ENCODE measurements around the gene DENND1A. TPM values are rescaled to one million over a fixed set of nuclear protein-coding genes. Genes with fewer than 3 reads are reported as not detected.

DENND1A gene
- total RNA-seq, 1 experiment from 2014 or later, result 19.7 TPM

DNA sequence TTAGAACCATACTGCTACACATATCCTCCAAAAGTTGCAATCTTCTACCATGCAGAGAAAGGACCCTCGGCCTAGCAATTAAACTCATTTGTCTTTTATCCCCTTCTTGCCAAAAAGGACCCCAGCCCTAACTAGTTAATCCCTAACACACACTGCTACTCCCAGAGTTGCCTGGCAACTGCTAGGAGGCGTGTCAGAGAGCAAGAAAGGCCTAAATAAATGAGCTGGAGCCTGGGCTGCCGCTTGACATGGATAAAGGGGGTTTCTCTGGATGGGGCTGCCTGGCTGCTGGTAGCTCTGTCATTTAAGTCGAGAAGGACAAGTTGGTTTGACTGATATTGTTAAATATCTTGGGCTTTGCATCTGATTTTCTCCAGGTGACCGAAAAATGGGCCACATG, 379.1 kb downstream of the DENND1A start:
- intact Hi-C loops (cut with micrococcal nuclease; ENCODE audit: unreplicated experiment), result no loop called here
- ATAC-seq, result no peak
- CTCF ChIA-PET, result no interaction called here

DNA sequence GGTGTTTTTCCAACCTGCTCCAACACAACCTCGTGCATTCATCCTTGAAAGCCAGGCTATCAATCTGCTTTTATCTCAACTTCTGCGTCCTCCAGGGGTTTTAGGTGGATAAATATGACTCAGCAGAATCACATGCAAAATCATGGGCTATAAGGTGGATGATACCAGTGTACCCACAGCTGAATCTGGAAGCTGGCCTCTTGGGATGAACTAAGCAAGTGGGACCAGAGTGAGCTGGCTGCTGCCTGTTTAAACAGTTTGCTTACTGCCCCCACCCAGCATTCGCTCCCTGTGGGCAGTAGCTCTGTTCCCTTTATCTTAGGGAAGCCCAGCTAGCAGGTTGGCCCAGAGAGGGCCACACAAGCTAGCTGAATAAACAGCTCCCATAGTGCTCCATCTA, 379.9 kb downstream of the DENND1A start:
- no peaks in the 10 kb centered on the region for H3K36me3 ChIP-seq (ENCODE audit: control insufficient read depth, insufficient read depth, low read length)
- H3K27me3 ChIP-seq (ENCODE audit: control insufficient read depth, insufficient read depth, low read length), result no peaks in the 10 kb centered on the region
- BruUV-seq (replicated peaks), result no TSS peak
- in situ Hi-C loops (cut with HindIII; ENCODE audit: low pct_unique_long_range_greater_than_20kb, low sequenced_read_pairs) (no loop called here), intact Hi-C loops (cut with micrococcal nuclease; ENCODE audit: unreplicated experiment) (no loop called here)
- ATAC-seq, result no peak
- no peak overlapping the region for H3K27ac ChIP-seq (ENCODE audit: low read length)
- H3K4me3 ChIP-seq (ENCODE audit: low read depth in 2 of 2, low read length in 2 of 2), result no peak overlapping the region
- ChIA-PET POLR2A (no interaction called here), CTCF (interaction anchor here (0.5 kb wide), 1 partner anchor 490 kb away, joined by 8 read pairs; no protein-coding TSS in a partner anchor)
- no peaks in the 10 kb centered on the region for H3K4me1 ChIP-seq (ENCODE audit: control insufficient read depth, insufficient read depth, low read length)
- TF ChIP-seq, protein P1, sequence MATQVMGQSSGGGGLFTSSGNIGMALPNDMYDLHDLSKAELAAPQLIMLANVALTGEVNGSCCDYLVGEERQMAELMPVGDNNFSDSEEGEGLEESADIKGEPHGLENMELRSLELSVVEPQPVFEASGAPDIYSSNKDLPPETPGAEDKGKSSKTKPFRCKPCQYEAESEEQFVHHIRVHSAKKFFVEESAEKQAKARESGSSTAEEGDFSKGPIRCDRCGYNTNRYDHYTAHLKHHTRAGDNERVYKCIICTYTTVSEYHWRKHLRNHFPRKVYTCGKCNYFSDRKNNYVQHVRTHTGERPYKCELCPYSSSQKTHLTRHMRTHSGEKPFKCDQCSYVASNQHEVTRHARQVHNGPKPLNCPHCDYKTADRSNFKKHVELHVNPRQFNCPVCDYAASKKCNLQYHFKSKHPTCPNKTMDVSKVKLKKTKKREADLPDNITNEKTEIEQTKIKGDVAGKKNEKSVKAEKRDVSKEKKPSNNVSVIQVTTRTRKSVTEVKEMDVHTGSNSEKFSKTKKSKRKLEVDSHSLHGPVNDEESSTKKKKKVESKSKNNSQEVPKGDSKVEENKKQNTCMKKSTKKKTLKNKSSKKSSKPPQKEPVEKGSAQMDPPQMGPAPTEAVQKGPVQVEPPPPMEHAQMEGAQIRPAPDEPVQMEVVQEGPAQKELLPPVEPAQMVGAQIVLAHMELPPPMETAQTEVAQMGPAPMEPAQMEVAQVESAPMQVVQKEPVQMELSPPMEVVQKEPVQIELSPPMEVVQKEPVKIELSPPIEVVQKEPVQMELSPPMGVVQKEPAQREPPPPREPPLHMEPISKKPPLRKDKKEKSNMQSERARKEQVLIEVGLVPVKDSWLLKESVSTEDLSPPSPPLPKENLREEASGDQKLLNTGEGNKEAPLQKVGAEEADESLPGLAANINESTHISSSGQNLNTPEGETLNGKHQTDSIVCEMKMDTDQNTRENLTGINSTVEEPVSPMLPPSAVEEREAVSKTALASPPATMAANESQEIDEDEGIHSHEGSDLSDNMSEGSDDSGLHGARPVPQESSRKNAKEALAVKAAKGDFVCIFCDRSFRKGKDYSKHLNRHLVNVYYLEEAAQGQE (IDR thresholded peaks at IDR 0.05; ENCODE audit: insufficient read depth in 1 of 2, low read depth in 2 of 2, low read length in 1 of 2), result no peak
- TF ChIP-seq TCF7L2 (IDR thresholded peaks at IDR 0.05; ENCODE audit: low read depth, low read length), result no peak
- TF ChIP-seq POLR2AphosphoS5 (IDR thresholded peaks at IDR 0.05; ENCODE audit: low read depth, low read length), result no peak
- TF ChIP-seq, protein P2, sequence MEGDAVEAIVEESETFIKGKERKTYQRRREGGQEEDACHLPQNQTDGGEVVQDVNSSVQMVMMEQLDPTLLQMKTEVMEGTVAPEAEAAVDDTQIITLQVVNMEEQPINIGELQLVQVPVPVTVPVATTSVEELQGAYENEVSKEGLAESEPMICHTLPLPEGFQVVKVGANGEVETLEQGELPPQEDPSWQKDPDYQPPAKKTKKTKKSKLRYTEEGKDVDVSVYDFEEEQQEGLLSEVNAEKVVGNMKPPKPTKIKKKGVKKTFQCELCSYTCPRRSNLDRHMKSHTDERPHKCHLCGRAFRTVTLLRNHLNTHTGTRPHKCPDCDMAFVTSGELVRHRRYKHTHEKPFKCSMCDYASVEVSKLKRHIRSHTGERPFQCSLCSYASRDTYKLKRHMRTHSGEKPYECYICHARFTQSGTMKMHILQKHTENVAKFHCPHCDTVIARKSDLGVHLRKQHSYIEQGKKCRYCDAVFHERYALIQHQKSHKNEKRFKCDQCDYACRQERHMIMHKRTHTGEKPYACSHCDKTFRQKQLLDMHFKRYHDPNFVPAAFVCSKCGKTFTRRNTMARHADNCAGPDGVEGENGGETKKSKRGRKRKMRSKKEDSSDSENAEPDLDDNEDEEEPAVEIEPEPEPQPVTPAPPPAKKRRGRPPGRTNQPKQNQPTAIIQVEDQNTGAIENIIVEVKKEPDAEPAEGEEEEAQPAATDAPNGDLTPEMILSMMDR (IDR thresholded peaks at IDR 0.05), result no peak
- TF ChIP-seq SIN3A (IDR thresholded peaks at IDR 0.05; ENCODE audit: borderline replicate concordance, insufficient read depth, low read depth, low read length), result no peak
- H3K9me3 ChIP-seq (ENCODE audit: control insufficient read depth, insufficient read depth, low read depth, low read length), result no peaks in the 10 kb centered on the region
- no peak for DNase-seq (ENCODE audit: low read depth, low spot score)

More for the DNA sequence above, 379.1 kb downstream of the DENND1A start:
- no peaks in the 10 kb centered on the region for H3K9me3 ChIP-seq (ENCODE audit: control insufficient read depth, insufficient read depth, low read depth, low read length)
- TF ChIP-seq SIN3A (IDR thresholded peaks at IDR 0.05; ENCODE audit: borderline replicate concordance, insufficient read depth, low read depth, low read length) (no peak), TCF7L2 (IDR thresholded peaks at IDR 0.05; ENCODE audit: low read depth, low read length) (no peak), POLR2AphosphoS5 (IDR thresholded peaks at IDR 0.05; ENCODE audit: low read depth, low read length) (no peak)
- TF ChIP-seq, protein P1 (IDR thresholded peaks at IDR 0.05; ENCODE audit: insufficient read depth in 1 of 2, low read depth in 2 of 2, low read length in 1 of 2), result no peak
- TF ChIP-seq, protein P2 (IDR thresholded peaks at IDR 0.05), result no peak
- POLR2A ChIA-PET, result no interaction called here
- H3K27me3 ChIP-seq (ENCODE audit: control insufficient read depth, insufficient read depth, low read length), result no peaks in the 10 kb centered on the region
- in situ Hi-C loops (cut with HindIII; ENCODE audit: low pct_unique_long_range_greater_than_20kb, low sequenced_read_pairs), result no loop called here
- no peak for DNase-seq (ENCODE audit: low read depth, low spot score)
- no TSS peak for BruUV-seq (replicated peaks)
- no peaks in the 10 kb centered on the region for H3K4me1 ChIP-seq (ENCODE audit: control insufficient read depth, insufficient read depth, low read length)
- no peaks in the 10 kb centered on the region for H3K36me3 ChIP-seq (ENCODE audit: control insufficient read depth, insufficient read depth, low read length)
- no peak overlapping the region for H3K27ac ChIP-seq (ENCODE audit: low read length)
- H3K4me3 ChIP-seq (ENCODE audit: low read depth in 2 of 2, low read length in 2 of 2), result no peak overlapping the region
